HepG2 (cell line): ENCODE data around the gene TMEM256. TPM values are rescaled to one million over a fixed set of nuclear protein-coding genes. Genes with fewer than 3 reads are reported as not detected.

ENCODE experiments used
- ATAC-seq: fragments of 200-7000 bp; cut with Tn5 transposase; 3 replicates; pipeline ENCODE4 v1.9.1; 2020; ENCODE audit warnings: mild to moderate bottlenecking, moderate library complexity
- Bru-seq: library from RNA; stranded (reverse); fragments of 400-500 nt; gene quantifications from one replicate; lab custom pipeline; 2021; lab: Mats Ljungman, UMichigan
- BruChase-seq, 2 experiments: library from RNA; stranded (reverse); fragments of 400-500 nt; gene quantifications; one replicate each; lab custom pipeline; 2021; lab: Mats Ljungman, UMichigan
- BruUV-seq: library from RNA; stranded (reverse); fragments of 400-500 nt; replicated peaks from 2 replicates; lab custom pipeline; 2021; lab: Mats Ljungman, UMichigan
- CTCF ChIA-PET: fragments of 300-600 bp; formaldehyde crosslinking; extraction: SDS; loops from one replicate; lab custom pipeline; 2021; ENCODE audit warnings: low total read pairs, inconsistent platforms, low intra/inter-chr PET ratio; lab: Yijun Ruan, JAX
- POLR2A ChIA-PET: fragments of 350-600 bp; sonication (Branson Sonifier 250); formaldehyde crosslinking; loops from one replicate; lab custom pipeline; 2020; ENCODE audit warnings: antibody characterized with exemption, inconsistent platforms; lab: Yijun Ruan, JAX
- DNase-seq: peaks from one replicate; pipeline ENCODE4 v3.0.0-alpha.2; 2015; ENCODE audit warnings: low spot score
- FAIRE-seq: peaks from 3 replicates; lab custom pipeline; 2011; peaks lifted over from hg19 to GRCh38; lab: Jason Lieb, UNC
- H2AFZ ChIP-seq: one replicate; pipeline ENCODE4 v1.6.1; 2011; ENCODE audit warnings: low read length, inconsistent platforms
- H3K27ac ChIP-seq: fragments of 300-600 bp; 3 replicates; pipeline ENCODE4 v1.8.0; 2011; ENCODE audit warnings: mixed run types, mild to moderate bottlenecking, mixed read lengths, low read length, inconsistent platforms; ENCODE audit not compliant: insufficient read depth; ENCODE audit errors: extremely low read length
- H3K27me3 ChIP-seq, 2 experiments: fragments of 200-600 bp in 1 of 2; 2 replicates in 1 of 2; 3 replicates in 1 of 2; pipeline versions ENCODE4 v1.6.0 to v1.8.0; 2011; ENCODE audit warnings: low read length in 2 of 2, mild to moderate bottlenecking in 2 of 2, moderate library complexity in 2 of 2, inconsistent platforms in 1 of 2; ENCODE audit not compliant: insufficient read depth in 2 of 2, control insufficient read depth in 1 of 2
- H3K36me3 ChIP-seq, 2 experiments: fragments of 200-600 bp in 1 of 2; replicated peaks in 1 of 2; 2 replicates in 1 of 2; 3 replicates in 1 of 2; pipeline versions ENCODE4 v1.5.1 to v1.8.0; 2011; ENCODE audit warnings: low read length in 2 of 2, inconsistent platforms in 1 of 2; ENCODE audit not compliant: insufficient read depth in 2 of 2, control insufficient read depth in 1 of 2
- H3K4me1 ChIP-seq: 2 replicates; pipeline ENCODE4 v1.5.1; 2012; ENCODE audit warnings: low read length, inconsistent platforms; ENCODE audit not compliant: insufficient read depth
- H3K4me2 ChIP-seq: 2 replicates; pipeline ENCODE4 v1.6.0; 2011; ENCODE audit warnings: low read depth, low read length, inconsistent platforms
- H3K4me3 ChIP-seq, 3 experiments: fragments of 200-600 bp in 1 of 3; sonication (generic), shearing (Covaris generic) in 1 of 3; replicated peaks in 1 of 3; 2 replicates each; pipeline ENCODE4 v1.5.1; 2011 to 2016; ENCODE audit warnings: low read length in 3 of 3, inconsistent platforms in 2 of 3, low read depth in 2 of 3, mild to moderate bottlenecking in 2 of 3, control low read depth in 1 of 3, mixed read lengths in 1 of 3; ENCODE audit not compliant: insufficient read depth in 1 of 3
- H3K79me2 ChIP-seq: one replicate; pipeline ENCODE4 v1.6.1; 2011; ENCODE audit warnings: low read length, inconsistent platforms; ENCODE audit not compliant: insufficient read depth
- H3K9ac ChIP-seq: 2 replicates; pipeline ENCODE4 v1.6.0; 2011; ENCODE audit warnings: mild to moderate bottlenecking, low read depth, low read length, inconsistent platforms; ENCODE audit not compliant: insufficient read depth
- H3K9me3 ChIP-seq: 2 replicates; pipeline ENCODE4 v1.5.1; 2012; ENCODE audit warnings: mild to moderate bottlenecking, low read length
- H4K20me1 ChIP-seq: 2 replicates; pipeline ENCODE4 v1.6.0; 2011; ENCODE audit warnings: inconsistent platforms, mild to moderate bottlenecking, low read length, moderate library complexity; ENCODE audit not compliant: insufficient read depth
- CREM ChIP-seq, 2 experiments: sonication (generic) in 1 of 2; formaldehyde crosslinking in 1 of 2; IDR thresholded peaks; 2 replicates each; pipeline versions ENCODE4 v1.4.0 to v1.6.1; 2016 to 2020; ENCODE audit warnings: antibody characterized with exemption in 1 of 2, mild to moderate bottlenecking in 1 of 2, missing genetic modification reagents in 1 of 2
- PTBP1 ChIP-seq: fragments of 200-400 bp; formaldehyde crosslinking; IDR thresholded peaks from 2 replicates; pipeline ENCODE4 v1.6.1; 2018; ENCODE audit warnings: low read length, low read depth; ENCODE audit not compliant: poor library complexity, severe bottlenecking
- ZNF251 ChIP-seq: sonication (generic); formaldehyde crosslinking; IDR thresholded peaks from 2 replicates; pipeline ENCODE4 v1.9.0; 2021; ENCODE audit warnings: mild to moderate bottlenecking, missing genetic modification reagents
- WGBS: methylation state at CpG from one replicate; pipeline ENCODE4 v1.1.6; 2017; ENCODE audit warnings: low lambda C conversion rate; 5-methylcytosine and 5-hydroxymethylcytosine counted together
- in situ Hi-C: cut with HindIII; loops from 2 replicates; pipeline ENCODE4 v1.10.0; 2017; ENCODE audit warnings: low pct_unique_long_range_greater_than_20kb; ENCODE audit not compliant: extremely low pct_ligation_motif_present
- intact Hi-C: fragments of 100-400 bp; cut with micrococcal nuclease; formaldehyde crosslinking; loops from one replicate; pipeline ENCODE4 v1.10.0; 2022; ENCODE audit not compliant: unreplicated experiment
- long read RNA-seq, 2 experiments: library from RNA in 1 of 2; library from polyadenylated mRNA in 1 of 2; stranded (forward) in 1 of 2; unstranded in 1 of 2; transcript quantifications; one replicate each; pipeline ENCODE4 v2.0.0, GENCODE V29; 2019 to 2022
- polyA minus RNA-seq, 3 experiments: library from RNA; depleted of rRNA, polyadenylated mRNA; stranded (reverse); fragments of >200 nt; gene quantifications; 2 replicates each; pipeline ENCODE4 v1.2.3, GENCODE V29; 2011; ENCODE audit warnings: low replicate concordance in 1 of 3
- polyA plus RNA-seq, 8 experiments: library from polyadenylated mRNA; depleted of rRNA in 3 of 8; stranded (reverse) in 7 of 8; unstranded in 1 of 8; fragments of >200 nt; fragmentation: Illumina TruSeq in 4 of 8; extraction: Trizol in 4 of 8; gene quantifications; 2 replicates each; pipeline versions ENCODE4 v1.2.1 to v1.2.3, GENCODE V29; 2011 to 2016; ENCODE audit warnings: low read depth in 4 of 8, missing spikeins in 1 of 8, mixed read lengths in 1 of 8; ENCODE audit not compliant: insufficient read depth in 1 of 8
- total RNA-seq, 5 experiments: library from RNA; depleted of rRNA; stranded (reverse); fragments of >200 nt; fragmentation: Illumina TruSeq; extraction: Trizol; gene quantifications; 2 replicates each; pipeline ENCODE4 v1.2.3, GENCODE V29; 2016; ENCODE audit warnings: low read depth in 1 of 5
- TF ChIP-seq, protein P1 (sequence below): conservative IDR thresholded peaks from 2 replicates; pipeline ENCODE4 v1.6.1; 2018; ENCODE audit warnings: missing genetic modification reagents
- TF ChIP-seq, protein P2 (sequence below): sonication (generic); formaldehyde crosslinking; conservative IDR thresholded peaks from 2 replicates; pipeline ENCODE4 v1.4.0; 2020; ENCODE audit warnings: missing genetic modification reagents

TMEM256 gene
- 231 and 246 TPM in 2 replicates for total RNA-seq (2016; rRNA removed; fragmentation: Illumina TruSeq; extraction: Trizol)
- 134 and 136 TPM in 2 replicates for total RNA-seq (2016; cell fraction: cytosol; rRNA removed; fragmentation: Illumina TruSeq; extraction: Trizol; ENCODE audit: low read depth)
- 236 and 264 TPM in 2 replicates for total RNA-seq (2016; cell fraction: insoluble cytoplasmic fraction; rRNA removed; fragmentation: Illumina TruSeq; extraction: Trizol)
- 153 and 183 TPM in 2 replicates for total RNA-seq (2016; cell fraction: membrane; rRNA removed; fragmentation: Illumina TruSeq; extraction: Trizol)
- 79.6 and 83.0 TPM in 2 replicates for total RNA-seq (2016; cell fraction: nucleus; rRNA removed; fragmentation: Illumina TruSeq; extraction: Trizol)
- polyA plus RNA-seq (2011; rRNA removed) = 240 and 252 TPM in 2 replicates
- 131 and 354 TPM in 2 replicates for polyA plus RNA-seq (2011; cell fraction: cytosol; rRNA removed)
- polyA plus RNA-seq (2011; cell fraction: nucleus; rRNA removed) = 114 and 132 TPM in 2 replicates
- 90.5 and 138 TPM in 2 replicates for polyA plus RNA-seq (2012)
- polyA plus RNA-seq (2016; cell fraction: cytosol; fragmentation: Illumina TruSeq; extraction: Trizol; ENCODE audit: low read depth) = 119 and 129 TPM in 2 replicates
- polyA plus RNA-seq (2016; cell fraction: insoluble cytoplasmic fraction; fragmentation: Illumina TruSeq; extraction: Trizol; ENCODE audit: low read depth) = 192 and 206 TPM in 2 replicates
- 118 and 127 TPM in 2 replicates for polyA plus RNA-seq (2016; cell fraction: membrane; fragmentation: Illumina TruSeq; extraction: Trizol; ENCODE audit: low read depth)
- 132 and 144 TPM in 2 replicates for polyA plus RNA-seq (2016; cell fraction: nucleus; fragmentation: Illumina TruSeq; extraction: Trizol; ENCODE audit: insufficient read depth, low read depth)
- 48.7 and 83.2 TPM in 2 replicates for polyA minus RNA-seq (2011; rRNA and poly(A)+ RNA removed; ENCODE audit: low replicate concordance)
- 28.3 and 28.4 TPM in 2 replicates for polyA minus RNA-seq (2011; cell fraction: cytosol; rRNA and poly(A)+ RNA removed)
- 22.9 and 31.3 TPM in 2 replicates for polyA minus RNA-seq (2011; cell fraction: nucleus; rRNA and poly(A)+ RNA removed)
- percentile 94 among the genes with signal in this experiment for Bru-seq, nascent RNA
- percentile 90 among the genes with signal in this experiment for BruChase-seq, experiment 1, labeled RNA remaining after a 6-hour chase
- percentile 82 among the genes with signal in this experiment for BruChase-seq, experiment 2, labeled RNA remaining after a 2-hour chase
- long read RNA-seq, experiment 1, transcript TMEM256-201 (4 exons, 486 nt) = major isoform, 167 of 174 reads
- long read RNA-seq, experiment 1, partial matches to known transcripts = 2 of 174 reads
- long read RNA-seq, experiment 1, other reads (novel, unspliced or antisense) = 5 of 174 reads
- long read RNA-seq, experiment 2, transcript TMEM256-201 (4 exons, 486 nt) = major isoform, 77 of 95 reads
- long read RNA-seq, experiment 2, partial matches to known transcripts = 2 of 95 reads
- long read RNA-seq, experiment 2, other reads (novel, unspliced or antisense) = 14 of 95 reads

DNA sequence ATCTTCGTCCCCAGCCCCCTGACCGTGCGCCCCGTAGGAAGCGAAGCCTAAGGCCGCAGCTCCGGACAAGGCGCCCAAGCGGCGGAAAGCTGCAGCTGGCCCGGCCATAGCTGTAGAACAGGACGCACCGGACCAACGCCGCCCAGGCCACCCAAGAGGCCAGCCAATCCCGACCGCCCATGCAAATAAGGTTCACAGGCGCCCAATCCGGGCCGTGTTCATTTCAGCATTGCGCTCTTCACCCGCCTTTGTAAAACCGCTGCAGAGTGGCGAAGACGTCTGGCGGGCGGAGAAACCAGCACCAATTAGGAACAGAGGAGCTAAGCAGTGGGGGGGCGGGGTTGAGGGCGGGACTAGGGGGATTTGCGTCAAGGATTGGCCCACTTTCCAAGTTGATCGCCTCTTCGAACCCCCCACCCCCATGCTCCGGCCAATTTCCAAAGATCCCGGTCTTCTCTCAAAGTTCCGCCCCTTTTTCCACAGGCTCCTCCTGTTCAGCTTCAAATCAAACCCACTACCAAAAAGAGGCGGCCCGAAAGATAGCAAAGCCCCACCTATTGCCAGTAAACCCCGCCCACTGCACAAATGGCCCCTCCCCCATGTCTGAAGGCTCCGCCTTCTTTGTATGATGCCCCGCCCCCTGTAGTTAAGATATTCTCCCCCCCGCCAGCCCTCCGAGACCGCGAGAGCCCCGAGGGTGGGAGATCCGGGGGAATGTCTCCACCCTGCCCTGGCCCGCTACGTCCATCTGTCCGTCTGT is at the start of gene TMEM256:
TMEM256 (minus strand) TSS at position 121 of the 760 bp plus-strand sequence; CDS start at position 108, 13 bp downstream.
- H3K9me3 ChIP-seq = no peaks in the 10 kb centered on the region
- peaks cover 18% of the 10 kb centered on the region for H3K4me1 ChIP-seq
- peak; percentile 98 for DNase-seq
- 2% methylated on average over 22 of the region's 49 CpGs for WGBS
- ChIA-PET POLR2A (interaction anchor here (0.6 to 3.3 kb wide), 50 partner anchors 8 to 978 kb away, joined by 3 to 76 read pairs (median 4); partner anchors contain the start of genes ASGR2, CD68, CHRNB1 and DVL2), CTCF (no interaction called here)
- no peaks in the 10 kb centered on the region; a peak in 2 of 5 replicates for H3K27me3 ChIP-seq
- H3K4me3 ChIP-seq = peak within 1 kb of the TSS; percentile 76 to 95 (median 80)
- peak within 1 kb of the TSS; percentile 99 for H3K27ac ChIP-seq
- no TSS peak for BruUV-seq
- peak within 1 kb of the TSS; percentile 90 for H3K9ac ChIP-seq
- H4K20me1 ChIP-seq = no peaks in the 10 kb centered on the region
- H3K36me3 ChIP-seq = no peaks in the 10 kb centered on the region
- peak within 1 kb of the TSS; percentile 100 for H3K4me2 ChIP-seq
- intact Hi-C loops = loop anchor here (1.0 to 5.0 kb wide), 3 partner anchors 31 to 78 kb away; partner anchors contain the start of genes POLR2A, SLC35G6, TMEM102 and TMEM95
- H2AFZ ChIP-seq = no peak within 1 kb of the TSS
- FAIRE-seq = peak; percentile 97
- in situ Hi-C loops = no loop called here
- peaks cover 4% of the 10 kb centered on the region for H3K79me2 ChIP-seq
- peak; percentile 95 for ATAC-seq
- peak; percentile 39 for TF ChIP-seq PTBP1
- no peak for TF ChIP-seq ZNF251 (CRISPR knock-in tag)
- TF ChIP-seq, protein P1, sequence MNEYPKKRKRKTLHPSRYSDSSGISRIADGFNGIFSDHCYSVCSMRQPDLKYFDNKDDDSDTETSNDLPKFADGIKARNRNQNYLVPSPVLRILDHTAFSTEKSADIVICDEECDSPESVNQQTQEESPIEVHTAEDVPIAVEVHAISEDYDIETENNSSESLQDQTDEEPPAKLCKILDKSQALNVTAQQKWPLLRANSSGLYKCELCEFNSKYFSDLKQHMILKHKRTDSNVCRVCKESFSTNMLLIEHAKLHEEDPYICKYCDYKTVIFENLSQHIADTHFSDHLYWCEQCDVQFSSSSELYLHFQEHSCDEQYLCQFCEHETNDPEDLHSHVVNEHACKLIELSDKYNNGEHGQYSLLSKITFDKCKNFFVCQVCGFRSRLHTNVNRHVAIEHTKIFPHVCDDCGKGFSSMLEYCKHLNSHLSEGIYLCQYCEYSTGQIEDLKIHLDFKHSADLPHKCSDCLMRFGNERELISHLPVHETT (CRISPR knock-in tag) = no peak
- TF ChIP-seq, protein P2, sequence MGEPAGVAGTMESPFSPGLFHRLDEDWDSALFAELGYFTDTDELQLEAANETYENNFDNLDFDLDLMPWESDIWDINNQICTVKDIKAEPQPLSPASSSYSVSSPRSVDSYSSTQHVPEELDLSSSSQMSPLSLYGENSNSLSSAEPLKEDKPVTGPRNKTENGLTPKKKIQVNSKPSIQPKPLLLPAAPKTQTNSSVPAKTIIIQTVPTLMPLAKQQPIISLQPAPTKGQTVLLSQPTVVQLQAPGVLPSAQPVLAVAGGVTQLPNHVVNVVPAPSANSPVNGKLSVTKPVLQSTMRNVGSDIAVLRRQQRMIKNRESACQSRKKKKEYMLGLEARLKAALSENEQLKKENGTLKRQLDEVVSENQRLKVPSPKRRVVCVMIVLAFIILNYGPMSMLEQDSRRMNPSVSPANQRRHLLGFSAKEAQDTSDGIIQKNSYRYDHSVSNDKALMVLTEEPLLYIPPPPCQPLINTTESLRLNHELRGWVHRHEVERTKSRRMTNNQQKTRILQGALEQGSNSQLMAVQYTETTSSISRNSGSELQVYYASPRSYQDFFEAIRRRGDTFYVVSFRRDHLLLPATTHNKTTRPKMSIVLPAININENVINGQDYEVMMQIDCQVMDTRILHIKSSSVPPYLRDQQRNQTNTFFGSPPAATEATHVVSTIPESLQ = no peak
- TF ChIP-seq CREM (IDR thresholded peaks at IDR 0.05) = peak; percentile 45; the same call in 1 of the 2 replicates
- no peak for TF ChIP-seq CREM (CRISPR knock-in tag; IDR thresholded peaks at IDR 0.05)
